Measurements from ENCODE around the gene OR4A5.
"Not testable (repeated sequence)": the region's sequence is repeated elsewhere in the genome, so short reads cannot be mapped to it uniquely, and the experiment has no call there.

GRCh38 chr11:54706532-54706931, at the start of gene OR4A5:
- not testable (repeated sequence) for TF ChIP-seq CTCF, POLR2A (IDR thresholded peaks at IDR 0.05)

Measured in right lobe of liver (tissue), 4 donors.